Chondrocyte (in vitro differentiated cells): ENCODE measurements around the gene CSNK1D. TPM values are rescaled to one million over a fixed set of nuclear protein-coding genes. Genes with fewer than 3 reads are reported as not detected.

Experiments used
- DNase-seq: peaks from one replicate; pipeline ENCODE4 v3.0.0; 2021; ENCODE audit warnings: mixed read lengths, low spot score
- H3K27ac Mint-ChIP-seq: one replicate; pipeline ENCODE4 v1.8.0; 2021; ENCODE audit warnings: mild to moderate bottlenecking, moderate library complexity, mixed read lengths; ENCODE audit not compliant: unreplicated experiment
- H3K27me3 Mint-ChIP-seq: 2 replicates; pipeline ENCODE4 v1.8.0; 2021; ENCODE audit warnings: low read depth, mixed read lengths
- H3K36me3 Mint-ChIP-seq: 2 replicates; pipeline ENCODE4 v1.8.0; 2021; ENCODE audit warnings: low read depth, mixed read lengths
- H3K4me1 Mint-ChIP-seq: 2 replicates; pipeline ENCODE4 v1.8.0; 2021; ENCODE audit warnings: low read depth, mild to moderate bottlenecking, mixed read lengths
- H3K4me3 Mint-ChIP-seq: one replicate; pipeline ENCODE4 v1.8.0; 2021; ENCODE audit warnings: mild to moderate bottlenecking, moderate library complexity, mixed read lengths; ENCODE audit not compliant: unreplicated experiment
- H3K9me3 Mint-ChIP-seq: 2 replicates; pipeline ENCODE4 v1.8.0; 2021; ENCODE audit warnings: low read depth, mixed read lengths
- total RNA-seq: library from RNA; stranded (reverse); gene quantifications from 3 replicates; pipeline ENCODE4 v1.2.1, GENCODE V29; 2021
- TF ChIP-seq, protein P1 (sequence below): fragments of 200-600 bp; sonication (generic); IDR thresholded peaks from 2 replicates; pipeline ENCODE4 v1.5.0; 2021; ENCODE audit warnings: antibody characterized with exemption, mild to moderate bottlenecking, moderate library complexity

CSNK1D gene
- total RNA-seq, 1 donor from 2014 or later = 93.0 TPM

DNA sequence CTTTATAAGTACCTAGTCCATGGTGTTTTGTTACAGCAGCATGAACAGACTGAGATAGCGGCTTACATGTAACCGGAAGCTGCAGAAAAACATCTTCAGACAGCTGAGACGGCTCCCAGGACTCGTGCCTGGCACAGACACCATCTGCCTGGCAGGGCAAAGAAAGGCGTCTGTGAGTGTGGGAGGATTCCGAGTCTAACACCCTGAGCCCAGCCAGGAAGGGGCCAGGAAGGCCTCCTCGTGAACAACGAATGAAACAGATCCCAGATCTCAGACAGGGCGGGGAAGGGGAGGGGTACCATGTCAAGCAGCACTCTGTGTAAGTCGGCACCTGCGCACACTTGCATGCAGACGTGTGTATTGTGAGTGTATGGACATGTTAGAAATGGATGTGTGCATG is 4.4 kb upstream of the CSNK1D start:
- H3K27ac Mint-ChIP-seq = no peak overlapping the region
- TF ChIP-seq, protein P1, sequence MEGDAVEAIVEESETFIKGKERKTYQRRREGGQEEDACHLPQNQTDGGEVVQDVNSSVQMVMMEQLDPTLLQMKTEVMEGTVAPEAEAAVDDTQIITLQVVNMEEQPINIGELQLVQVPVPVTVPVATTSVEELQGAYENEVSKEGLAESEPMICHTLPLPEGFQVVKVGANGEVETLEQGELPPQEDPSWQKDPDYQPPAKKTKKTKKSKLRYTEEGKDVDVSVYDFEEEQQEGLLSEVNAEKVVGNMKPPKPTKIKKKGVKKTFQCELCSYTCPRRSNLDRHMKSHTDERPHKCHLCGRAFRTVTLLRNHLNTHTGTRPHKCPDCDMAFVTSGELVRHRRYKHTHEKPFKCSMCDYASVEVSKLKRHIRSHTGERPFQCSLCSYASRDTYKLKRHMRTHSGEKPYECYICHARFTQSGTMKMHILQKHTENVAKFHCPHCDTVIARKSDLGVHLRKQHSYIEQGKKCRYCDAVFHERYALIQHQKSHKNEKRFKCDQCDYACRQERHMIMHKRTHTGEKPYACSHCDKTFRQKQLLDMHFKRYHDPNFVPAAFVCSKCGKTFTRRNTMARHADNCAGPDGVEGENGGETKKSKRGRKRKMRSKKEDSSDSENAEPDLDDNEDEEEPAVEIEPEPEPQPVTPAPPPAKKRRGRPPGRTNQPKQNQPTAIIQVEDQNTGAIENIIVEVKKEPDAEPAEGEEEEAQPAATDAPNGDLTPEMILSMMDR = no peak
- H3K9me3 Mint-ChIP-seq = no peaks in the 10 kb centered on the region
- H3K27me3 Mint-ChIP-seq = no peaks in the 10 kb centered on the region
- H3K4me3 Mint-ChIP-seq = no peak overlapping the region
- peaks cover 10% of the 10 kb centered on the region for H3K4me1 Mint-ChIP-seq
- peaks cover 1% of the 10 kb centered on the region for H3K36me3 Mint-ChIP-seq
- DNase-seq = no peak

DNA sequence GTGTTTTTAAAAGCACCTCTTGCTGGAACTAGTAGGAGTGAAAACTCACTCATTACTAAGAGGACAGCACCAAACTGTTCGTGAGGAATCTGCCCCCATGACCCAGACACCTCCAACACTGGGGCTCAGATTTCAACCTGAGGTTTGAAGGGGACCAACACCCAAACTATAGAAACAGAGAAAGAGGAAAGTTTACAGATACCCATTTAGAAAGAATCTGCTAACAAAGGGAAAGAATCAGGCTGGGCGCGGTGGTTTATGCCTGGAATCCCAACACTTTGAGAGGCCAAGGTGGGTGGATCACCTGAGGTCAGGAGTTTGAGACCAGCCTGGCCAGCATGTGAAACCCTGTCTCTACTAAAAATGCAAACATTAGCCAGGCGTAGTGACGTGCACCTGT is 3.4 kb upstream of the CSNK1D start:
- Mint-ChIP-seq H3K27me3 (no peaks in the 10 kb centered on the region), H3K4me3 (no peak overlapping the region), H3K4me1 (peaks cover 15% of the 10 kb centered on the region), H3K36me3 (peaks cover 4% of the 10 kb centered on the region), H3K27ac (no peak overlapping the region), H3K9me3 (no peaks in the 10 kb centered on the region)
- TF ChIP-seq, protein P1 = no peak
- no peak for DNase-seq

DNA sequence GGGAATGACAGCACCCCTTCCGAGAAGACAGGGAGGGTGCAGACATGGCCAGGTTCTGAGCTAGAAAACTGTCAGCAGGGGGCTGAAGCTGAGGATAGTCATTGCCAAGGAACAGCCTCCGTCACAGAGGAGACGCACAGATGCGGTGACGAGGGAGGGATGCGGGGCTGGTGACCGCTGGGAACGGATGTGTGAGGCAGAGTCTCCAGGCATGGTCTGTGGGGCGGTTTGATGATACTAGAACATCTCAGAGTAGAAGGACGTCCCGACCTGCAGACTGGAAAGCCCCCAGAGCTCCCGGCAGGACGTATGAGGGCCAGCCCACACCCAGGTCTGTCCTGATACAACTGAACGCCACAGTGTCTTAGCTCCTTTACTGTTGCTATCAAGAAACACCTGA is 1.8 kb upstream of the CSNK1D start:
- no peaks in the 10 kb centered on the region for H3K27me3 Mint-ChIP-seq
- H3K4me3 Mint-ChIP-seq = no peak overlapping the region
- peaks cover 28% of the 10 kb centered on the region for H3K4me1 Mint-ChIP-seq
- DNase-seq = no peak
- H3K36me3 Mint-ChIP-seq = peaks cover 7% of the 10 kb centered on the region
- TF ChIP-seq, protein P1 = no peak
- no peak overlapping the region for H3K27ac Mint-ChIP-seq
- H3K9me3 Mint-ChIP-seq = no peaks in the 10 kb centered on the region

DNA sequence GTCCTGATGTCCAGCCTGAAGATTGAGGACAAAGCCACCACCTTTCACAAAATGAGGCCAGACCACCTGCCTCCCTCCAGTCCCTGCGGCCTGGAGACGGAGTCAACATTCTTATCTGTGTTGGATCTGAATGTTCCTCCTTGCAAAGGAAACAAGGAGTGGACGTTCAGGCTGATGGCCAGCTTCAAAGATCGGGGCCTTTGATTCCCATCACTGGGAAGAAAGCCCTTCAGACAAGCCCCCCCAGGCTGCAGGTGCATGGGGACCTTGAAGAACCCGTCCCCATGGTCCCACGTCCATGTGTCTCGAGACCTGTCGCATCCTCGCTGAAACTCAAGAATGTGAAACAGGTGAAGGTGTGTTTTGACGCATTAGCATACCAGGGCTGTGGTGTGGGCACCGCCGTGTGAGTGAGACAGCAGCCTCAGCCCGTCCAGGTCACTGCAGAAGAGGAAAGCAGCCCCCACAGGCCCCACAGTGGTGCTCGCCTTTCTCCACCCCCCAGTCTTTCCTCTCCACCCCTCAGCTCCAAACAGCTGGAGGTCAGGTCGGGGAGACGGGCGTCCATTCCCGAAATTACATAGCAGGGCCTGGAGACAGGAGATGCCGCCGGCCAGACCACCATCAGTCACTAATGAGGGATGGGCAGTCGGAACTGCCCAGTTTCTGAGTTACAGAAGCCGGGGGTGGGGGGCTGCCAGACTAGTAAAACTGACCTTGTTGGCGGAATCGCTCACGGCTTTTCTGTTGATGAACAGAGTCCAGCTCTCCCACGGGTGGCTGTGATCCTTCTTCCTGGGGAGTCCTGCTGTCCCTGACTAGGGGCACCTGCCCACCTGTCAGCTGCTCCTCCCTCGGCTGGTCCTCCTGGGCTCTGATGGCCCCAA is 877 bp upstream of the CSNK1D start:
- Mint-ChIP-seq H3K4me1 (peaks cover 37% of the 10 kb centered on the region), H3K9me3 (no peaks in the 10 kb centered on the region), H3K27ac (peak overlapping the region; percentile 17), H3K36me3 (peaks cover 9% of the 10 kb centered on the region), H3K4me3 (peak overlapping the region; percentile 82), H3K27me3 (no peaks in the 10 kb centered on the region)
- TF ChIP-seq, protein P1 = no peak
- DNase-seq = no peak

DNA sequence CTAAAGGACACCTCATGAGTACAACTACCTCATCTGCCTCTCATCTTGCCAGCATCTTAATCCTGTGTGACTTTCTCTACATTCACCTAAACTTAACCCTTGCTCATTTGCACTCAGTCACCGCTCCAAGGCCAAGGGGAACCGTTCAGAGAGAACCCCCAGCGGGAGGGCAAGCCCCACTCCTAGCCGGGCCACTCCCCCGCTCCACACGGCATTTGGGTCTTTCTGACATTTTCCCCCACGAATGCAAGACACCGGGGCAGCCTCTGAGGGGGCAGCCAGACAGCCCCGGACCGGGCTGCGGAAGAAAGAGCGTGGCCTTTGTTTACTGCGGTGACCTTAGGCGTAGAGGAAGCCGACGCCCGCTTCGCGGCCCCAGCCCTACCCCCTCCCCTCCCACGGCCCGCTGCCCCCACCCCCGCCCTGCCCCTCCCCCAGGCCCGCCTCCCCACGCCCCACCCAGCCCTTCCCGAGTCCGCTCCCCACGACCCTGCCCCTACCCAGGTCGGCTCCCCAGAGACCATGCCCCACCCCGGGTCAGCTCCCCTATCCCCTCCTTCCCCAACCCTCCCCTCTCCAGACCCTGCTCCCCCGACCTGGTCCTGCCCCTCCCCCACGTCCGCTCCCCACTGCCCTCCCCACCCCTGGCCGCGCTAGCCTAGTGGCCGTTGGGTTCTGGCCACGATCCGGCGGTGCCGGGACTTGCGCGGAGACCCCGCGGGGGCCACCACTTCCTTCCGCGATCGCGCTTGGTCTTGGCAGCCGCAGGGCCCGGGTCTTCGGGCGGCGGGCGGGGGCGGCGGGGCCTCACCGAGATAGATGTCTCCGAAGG is 789 bp downstream of the CSNK1D start:
- Mint-ChIP-seq H3K4me3 (peak overlapping the region; percentile 95), H3K9me3 (no peaks in the 10 kb centered on the region), H3K27ac (peak overlapping the region; percentile 99), H3K36me3 (peaks cover 11% of the 10 kb centered on the region), H3K27me3 (no peaks in the 10 kb centered on the region), H3K4me1 (peaks cover 54% of the 10 kb centered on the region)
- DNase-seq = no peak
- TF ChIP-seq, protein P1 = no peak
